ENCODE measurements around the gene ABCA5.
"Not testable (repeated sequence)": the region's sequence is repeated elsewhere in the genome, so short reads cannot be mapped to it uniquely, and the experiment has no call there.

Gene ABCA5

DNA sequence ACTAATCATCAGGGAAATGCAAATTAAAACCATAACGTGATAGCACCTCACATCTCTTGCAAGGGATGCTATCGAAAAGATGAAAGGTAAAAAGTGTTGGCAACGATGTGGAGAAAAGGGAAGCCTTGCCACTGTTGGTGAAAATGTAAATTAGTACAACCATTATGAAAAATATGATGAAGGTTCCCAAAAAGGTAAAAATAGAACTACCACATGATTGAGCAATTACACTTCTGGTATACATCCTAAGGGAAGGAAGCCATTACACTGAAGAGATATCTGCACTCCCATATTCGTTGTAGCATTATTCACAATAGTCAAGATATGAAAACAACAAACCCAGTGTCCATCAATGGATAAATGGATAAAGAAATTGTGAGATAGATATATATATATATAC is 119.8 kb downstream of the ABCA5 start:
- DNase-seq (ENCODE audit: low read depth in 2 of 2): no peak

DNA sequence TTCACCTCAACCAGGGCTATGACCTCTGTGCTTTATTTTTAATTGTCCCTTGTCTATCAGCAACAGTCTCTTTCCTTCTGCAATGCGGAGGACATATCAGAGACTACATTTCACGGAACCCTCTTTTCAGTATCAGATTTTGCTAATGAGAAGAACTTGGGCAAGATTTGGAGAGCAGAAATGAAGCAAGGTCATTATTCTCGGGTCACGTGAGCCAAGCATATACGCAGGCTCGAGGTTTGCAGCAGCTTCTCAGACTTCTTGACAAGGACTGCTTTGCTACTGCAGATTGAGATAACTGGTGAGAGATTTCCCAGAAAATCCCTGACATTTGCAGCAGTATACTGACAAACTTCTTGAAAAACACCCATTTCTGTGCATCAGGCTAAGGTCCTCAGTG is 128.7 kb downstream of the ABCA5 start:
- no peak for DNase-seq (ENCODE audit: low read depth in 2 of 2)

DNA sequence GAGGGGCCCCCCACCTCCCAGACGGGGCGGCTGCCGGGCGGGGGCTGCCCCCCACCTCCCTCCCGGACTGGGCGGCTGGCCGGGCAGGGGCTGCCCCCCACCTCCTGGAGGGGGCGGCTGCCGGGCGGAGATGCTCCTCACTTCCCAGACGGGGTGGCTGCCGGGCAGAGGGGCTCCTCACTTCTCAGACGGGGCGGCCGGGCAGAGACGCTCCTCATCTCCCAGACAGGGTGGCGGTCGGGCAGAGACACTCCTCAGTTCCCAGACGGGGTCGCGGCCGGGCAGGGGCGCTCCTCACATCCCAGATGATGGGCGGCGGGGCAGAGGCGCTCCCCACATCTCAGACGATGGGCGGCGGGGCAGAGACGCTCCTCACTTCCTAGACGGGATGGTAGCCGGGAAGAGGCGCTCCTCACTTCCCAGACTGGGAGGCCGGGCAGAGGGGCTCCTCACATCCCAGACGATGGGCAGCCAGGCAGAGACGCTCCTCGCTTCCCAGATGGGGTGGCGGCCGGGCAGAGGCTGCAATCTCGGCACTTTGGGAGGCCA is 130.8 kb downstream of the ABCA5 start:
- not testable (repeated sequence) for DNase-seq (ENCODE audit: low read depth in 2 of 2)

Data from fibroblast of skin of left biceps (primary cell).